NCI-H1930 (cell line): Measurements from ENCODE around the gene LYRM9.
"Not testable (repeated sequence)": the region's sequence is repeated elsewhere in the genome, so short reads cannot be mapped to it uniquely, and the experiment has no call there.

ENCODE experiments used
- DNase-seq, 2 experiments: peaks; one replicate each; lab custom pipeline; 2025; lab: John Stamatoyannopoulos, UW

The LYRM9 gene

DNA sequence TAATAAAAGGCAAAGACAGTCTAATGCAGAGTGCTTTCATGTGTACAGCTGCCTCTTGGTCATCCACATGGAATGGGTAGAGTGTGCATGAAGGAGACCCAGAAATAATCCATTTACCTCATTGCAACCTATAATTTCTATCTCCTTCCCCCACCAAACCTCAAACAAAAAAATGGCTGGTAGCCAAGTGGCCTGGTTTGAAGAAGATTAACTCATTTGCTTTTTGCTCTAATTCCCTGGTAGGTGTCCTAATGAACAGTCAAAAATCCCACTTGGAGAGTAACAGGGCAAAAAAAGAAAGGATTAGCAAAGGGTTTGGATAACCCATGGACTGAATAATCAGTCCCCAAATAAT, 13.0 kb upstream of the LYRM9 start:
- no peak for DNase-seq

DNA sequence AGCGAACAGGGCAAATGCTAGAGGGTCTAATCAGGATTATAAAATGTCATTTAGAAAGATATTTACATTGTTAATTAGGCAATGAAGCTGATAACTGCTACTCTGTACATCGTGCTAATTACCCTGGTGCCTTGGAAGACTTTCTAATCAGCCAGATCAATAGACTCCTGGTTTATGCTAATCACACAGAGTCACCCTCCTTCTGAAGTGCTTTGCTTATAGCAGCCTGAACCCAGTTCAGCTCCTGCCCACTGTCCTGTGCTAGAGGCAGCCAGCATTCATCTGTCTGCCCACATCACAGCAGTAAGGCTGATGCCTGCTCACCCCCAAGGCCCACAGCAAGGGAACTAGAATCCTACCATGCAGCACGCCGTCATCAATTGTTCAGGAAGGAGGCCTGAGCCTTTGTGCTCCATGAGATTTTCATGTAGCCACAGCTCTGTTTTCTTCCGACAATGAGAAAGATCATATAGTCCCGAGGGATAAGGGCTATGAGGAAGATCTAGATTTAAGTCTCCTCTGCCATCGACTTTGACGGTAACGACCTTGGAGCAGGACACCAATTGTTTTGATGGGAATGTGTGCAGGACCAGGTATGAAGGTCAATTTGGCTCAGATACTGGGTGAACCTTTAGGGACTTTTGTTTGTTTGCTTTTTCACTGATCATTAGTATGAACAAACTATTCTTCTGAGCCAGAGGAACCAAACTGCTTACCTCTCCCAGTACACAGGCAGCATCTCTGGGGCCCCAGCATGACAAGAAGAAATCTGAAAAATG, 12.5 kb upstream of the LYRM9 start:
- DNase-seq = no peak

DNA sequence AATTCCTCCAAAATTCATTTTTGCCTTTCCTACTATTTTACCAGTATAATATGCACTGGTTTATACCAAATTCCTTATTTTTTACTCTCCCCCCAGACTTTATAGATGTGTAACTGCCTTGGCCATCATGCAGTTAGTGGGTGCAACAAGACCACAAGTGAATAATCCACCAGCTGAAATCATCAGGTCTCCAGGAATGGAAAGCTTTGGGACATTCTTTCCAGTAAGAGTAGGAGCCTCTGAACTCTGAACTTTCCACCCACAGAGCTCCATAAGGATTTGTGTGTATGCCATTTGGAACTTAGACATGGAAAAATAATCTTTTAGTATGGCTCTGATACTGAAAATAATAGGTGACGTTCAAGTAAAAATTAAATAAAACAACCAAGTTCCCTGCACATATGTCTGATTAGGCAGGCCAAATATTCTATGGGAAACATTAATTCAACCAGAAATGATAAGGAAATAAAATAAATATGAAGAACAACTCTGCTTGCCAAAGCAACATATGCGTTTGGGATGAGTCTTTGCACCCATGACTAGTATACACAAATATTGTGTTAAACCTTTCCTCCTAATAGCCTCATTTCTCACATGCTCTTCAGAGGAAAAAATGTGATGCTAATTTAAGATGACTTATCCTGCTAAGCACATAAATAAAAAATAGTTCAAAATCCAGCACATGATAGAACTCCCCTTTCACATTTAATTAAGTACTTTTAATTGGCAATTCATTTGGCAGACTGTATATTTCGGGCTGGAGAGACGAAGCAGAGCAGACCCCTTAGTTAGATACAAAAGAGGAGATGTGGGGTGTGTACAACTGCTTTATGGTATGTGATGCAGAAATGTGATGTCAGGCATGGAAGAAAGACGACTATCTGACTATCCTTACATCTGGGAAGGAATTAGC, 11.6 kb upstream of the LYRM9 start:
- DNase-seq = no peak

DNA sequence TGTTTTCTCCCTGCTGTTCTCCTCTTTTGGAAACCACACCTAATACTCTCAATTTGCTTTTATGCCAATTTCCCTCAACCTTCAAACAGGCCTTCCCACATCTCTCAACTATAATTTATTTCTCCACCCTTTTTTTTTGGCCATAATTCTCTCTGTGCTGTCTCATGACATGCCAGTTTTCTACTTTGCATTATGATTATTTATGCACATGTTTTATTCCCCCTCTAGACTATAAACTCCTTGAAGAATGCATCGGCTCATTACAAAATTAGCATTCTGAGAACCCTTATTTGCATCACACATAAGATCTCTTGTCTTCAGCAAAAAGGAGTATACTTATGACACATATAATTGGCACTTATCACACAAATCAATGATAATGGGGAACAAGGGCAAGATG, 10.9 kb upstream of the LYRM9 start:
- DNase-seq = no peak

DNA sequence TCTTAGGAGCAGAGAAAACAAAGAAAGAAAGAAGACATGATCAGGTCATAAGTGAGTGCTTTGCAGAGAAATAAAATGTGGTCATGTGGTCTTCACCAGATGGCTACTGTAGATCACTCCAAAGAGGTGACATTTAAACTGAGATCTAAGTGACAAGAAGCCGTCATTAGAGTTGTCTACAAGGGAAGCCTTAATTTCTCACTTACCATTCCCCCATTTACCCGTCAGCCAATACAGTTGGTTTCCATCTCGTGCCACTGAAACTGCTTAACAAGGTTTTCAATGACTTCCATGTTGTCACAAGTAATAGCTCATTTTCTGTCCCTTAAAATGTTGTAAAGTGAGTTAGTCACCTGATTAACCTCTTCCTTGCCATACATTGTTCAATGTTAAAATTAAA, 6.4 kb upstream of the LYRM9 start:
- DNase-seq = no peak

DNA sequence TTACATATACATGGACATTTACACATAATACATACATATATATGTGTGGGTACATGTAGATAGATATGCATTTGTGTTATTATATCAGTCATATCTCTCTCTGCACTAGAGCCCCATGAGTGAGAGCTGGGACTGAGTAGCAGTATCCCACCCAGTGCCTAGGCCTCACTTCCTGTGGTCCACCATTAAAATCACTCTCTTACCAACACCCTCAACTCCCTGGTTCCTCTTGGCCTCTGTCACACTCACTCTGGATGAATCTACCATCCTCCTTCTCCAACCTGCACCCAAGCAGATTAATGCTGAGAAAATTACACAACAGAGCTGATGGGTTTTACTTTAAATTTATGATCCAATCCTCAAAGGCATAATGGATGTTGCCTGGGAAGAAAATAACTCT, 4.9 kb upstream of the LYRM9 start:
- DNase-seq = no peak

DNA sequence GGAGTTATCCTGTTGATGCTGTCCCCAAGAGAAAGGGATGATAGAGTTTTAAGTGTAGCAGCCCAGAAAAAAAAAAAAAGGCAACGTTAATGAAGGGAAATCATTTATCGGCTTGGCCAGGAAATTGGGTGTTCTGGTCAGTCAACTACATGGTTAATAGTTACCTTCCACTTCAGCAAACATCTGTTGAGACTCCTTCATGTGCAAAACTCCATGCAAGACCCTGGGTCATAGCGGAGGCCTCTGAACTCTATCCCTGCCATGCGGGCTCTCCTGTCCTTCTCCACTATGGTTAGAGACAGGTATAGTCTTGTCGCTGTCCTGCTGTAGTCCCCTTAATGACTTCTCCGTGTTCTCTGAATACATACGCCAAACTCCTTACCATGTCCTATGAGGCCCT, 3.5 kb upstream of the LYRM9 start:
- no peak for DNase-seq

DNA sequence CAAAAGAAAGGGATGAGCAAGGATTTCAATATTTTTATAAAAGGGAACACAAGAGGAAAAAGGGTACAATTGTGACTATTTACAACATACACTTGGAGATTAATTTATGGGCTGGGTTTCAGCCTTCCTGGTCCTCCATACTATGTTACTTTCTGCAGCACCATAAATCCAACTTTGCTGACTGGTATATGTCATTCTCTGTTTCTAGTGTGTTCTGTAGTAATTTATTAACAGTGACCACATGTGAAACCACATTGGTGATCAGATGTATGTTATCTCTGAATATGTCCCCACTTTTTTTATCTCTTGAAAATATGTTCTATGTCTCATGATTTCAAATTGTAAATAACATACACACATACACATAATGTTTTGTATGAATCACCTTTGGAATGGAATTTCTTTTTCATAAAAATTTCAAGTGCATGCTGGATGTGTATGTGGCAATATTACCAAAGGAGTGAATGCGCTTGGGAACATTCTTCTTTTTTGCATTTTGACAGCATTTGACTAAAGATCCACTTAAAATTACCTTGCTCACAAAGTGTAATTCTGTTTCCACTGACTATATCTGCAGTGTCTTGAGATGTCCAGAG, 2.9 kb upstream of the LYRM9 start:
- DNase-seq = no peak

DNA sequence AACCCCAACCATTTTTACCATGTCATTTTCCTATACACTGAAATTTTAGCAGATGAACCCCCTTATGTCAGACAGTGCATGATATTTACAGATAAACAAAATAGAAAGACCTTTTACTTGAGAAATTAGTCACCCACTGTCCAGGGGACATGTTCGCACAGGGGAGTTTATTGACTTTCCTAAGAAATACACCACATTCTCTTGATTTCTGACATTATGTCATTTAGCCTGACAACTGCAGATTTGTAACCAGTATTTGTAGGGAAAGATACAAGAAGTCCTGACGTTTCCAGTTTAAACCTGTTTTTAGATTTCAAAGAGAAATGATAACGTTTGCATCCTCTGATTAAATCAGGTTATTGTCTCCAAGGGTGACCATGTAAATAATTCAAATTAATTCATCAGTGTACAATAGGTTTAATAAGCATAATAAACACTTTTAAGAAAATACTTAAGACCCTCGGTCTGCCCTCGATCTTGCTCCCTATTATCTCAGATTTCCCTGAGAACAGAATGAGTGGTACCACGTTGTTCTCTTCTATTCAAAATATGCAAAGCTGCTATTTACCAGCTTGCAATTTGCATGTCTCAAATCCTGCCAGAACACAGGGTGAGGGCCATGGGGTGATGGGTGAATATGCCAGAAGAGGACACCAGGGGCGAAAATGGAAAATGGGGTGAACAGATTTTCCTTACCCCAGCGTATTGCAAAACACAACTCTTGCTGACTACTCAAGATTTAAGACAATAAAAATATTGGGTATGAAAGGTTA, 2.1 kb upstream of the LYRM9 start:
- DNase-seq = no peak

DNA sequence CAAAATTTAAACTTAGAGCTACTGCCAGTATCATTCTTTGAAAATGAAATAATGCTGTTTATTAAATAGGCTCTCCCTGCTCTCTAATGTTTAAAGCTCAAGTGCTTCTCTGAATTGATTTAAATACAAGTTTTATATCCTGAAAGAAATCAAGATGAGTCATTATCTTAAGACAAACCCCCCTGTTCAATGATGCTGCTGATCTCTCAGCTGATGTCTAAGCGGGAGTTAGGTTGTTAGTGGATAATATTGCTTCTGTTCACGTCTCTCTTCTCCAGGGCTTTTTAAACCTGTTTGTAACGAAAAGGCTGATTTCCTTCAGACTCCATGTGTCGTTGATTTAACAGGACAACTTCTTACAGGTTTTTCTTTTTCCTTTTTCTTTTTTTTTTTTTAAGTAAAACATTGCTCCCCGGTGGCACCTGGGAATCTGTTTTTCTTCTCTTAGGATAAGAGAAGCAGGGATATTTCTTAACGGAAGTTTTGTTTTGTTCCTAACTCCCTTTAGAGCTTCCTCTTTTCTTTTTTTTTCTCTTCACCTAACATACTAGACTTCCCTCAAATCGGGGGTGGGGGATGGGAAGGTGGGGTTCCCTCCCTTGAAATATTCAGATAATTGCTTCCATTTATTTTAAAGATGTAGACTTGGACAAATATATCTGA, 807 bp upstream of the LYRM9 start:
- no peak for DNase-seq

DNA sequence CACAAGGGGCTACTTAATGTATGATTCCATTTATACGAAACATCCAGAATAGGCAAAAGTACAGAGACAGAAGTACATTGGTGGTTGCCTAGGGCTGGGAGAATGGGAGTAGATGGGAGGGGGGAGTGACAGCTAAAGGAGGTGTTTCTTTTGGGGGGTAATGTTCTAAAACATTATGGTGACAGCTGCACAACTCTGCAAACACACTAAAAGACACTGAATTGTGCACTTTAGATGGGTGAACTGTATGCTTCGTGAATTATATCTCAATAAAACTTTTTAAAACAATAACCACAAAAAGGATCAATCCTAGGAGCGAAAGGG, 661 bp downstream of the LYRM9 start:
- DNase-seq = no peak

DNA sequence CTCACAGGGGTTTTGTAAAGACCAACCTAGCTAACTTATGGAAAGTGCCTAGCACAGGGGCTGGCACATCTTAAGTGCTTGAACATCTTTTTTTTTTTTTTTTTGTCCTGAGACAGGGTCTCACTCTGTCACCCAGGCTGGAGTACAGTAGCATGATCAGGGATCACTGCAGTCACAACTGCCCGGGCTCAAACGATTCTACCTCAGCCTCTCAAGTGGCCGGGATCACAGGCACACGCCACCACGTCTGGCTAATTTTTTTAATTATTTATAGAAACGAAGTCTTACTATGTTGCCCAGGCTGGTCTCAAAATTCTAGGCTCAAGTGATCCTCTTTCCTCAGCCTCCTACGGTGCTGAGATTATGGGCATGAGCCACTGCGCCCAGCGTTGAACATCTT, 1.3 kb downstream of the LYRM9 start:
- DNase-seq = no peak

DNA sequence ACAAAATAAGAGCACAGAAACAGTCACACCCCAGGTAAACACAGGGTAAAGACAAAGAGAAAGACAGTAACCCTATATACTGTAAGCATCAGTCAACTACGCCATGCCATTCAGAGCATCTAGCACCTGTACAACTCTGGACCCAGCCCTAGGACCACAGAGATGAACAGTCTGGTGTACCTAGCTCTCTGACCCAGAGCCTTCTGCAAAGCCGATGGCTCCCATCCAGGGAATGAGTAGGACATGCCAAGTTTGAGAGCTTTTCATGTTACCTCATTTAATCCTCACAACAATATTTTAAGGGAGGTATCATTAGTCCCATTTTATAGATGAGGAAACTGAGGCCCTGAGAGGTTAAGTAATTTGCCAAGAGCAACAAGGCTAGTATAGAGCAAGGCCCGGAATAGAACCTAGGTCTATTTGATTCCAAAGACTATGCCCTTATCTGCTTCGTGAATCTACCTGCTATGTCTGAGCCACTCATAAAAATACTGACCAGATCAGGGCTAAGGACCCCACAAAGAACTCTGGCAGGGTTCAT, 3.4 kb downstream of the LYRM9 start:
- DNase-seq = no peak

DNA sequence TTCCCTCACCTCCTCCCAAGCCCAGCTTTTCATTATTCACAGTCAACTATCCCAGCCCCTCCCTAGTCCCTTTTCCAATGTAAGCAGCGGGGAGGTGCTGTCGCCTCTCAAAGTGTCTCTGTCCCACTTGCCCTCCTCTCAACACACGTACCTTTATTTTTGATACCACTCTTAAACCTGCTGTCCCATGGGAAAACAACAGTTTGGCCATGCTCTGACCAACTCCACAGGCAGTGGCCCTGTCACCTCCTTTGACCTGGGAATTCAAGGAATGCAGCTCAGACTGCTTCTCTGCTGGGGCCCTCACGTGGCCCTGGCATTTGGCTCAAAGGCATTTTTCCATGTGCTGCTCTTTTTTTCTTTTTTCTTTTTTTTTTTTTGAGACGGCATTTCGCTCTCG, 4.2 kb downstream of the LYRM9 start:
- DNase-seq = no peak

DNA sequence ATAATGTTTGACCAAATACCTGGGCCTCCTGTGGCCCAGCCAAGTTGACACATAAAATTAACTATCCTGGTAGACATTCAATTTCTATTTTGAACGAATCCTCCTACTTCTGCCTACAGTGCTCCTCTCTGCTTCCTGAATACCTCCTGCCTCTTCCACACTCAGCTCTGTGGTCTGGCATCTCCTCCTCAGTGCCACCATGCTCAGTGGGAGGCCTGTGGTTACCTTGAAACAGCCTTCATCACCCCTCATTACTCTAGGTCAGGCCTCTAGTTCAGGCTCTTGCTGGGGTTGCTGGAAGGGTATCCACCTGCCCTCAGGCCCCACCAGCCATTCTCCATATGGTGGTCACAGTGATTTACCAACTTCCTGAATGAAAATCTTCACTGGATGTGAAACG, 5.1 kb downstream of the LYRM9 start:
- DNase-seq = no peak

DNA sequence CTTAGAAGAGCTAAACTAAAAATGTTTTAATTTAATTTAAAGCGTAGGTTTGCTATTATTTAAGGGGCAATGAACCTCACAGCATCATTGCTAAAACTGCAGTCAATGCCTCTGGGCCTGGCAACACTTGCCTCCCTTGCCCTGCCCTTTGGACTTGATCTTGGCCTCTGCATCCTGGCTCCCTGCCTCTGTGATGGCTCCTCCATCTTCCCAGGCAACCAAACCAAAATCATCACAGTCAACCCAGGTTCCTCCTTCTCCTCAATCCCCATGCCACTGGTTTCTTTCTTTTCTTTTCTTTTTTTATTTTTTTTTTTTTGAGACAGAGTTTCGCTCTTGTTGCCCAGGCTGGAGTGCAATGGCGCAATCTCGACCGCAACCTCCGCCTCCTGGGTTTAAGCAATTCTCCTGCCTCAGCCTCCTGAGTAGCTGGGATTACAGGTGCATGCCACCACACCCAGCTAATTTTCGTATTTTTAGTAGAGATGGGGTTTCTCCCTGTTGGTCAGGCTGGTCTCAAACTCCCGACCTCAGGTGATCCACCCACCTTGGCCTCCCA, 6.7 kb downstream of the LYRM9 start:
- not testable (repeated sequence) for DNase-seq

DNA sequence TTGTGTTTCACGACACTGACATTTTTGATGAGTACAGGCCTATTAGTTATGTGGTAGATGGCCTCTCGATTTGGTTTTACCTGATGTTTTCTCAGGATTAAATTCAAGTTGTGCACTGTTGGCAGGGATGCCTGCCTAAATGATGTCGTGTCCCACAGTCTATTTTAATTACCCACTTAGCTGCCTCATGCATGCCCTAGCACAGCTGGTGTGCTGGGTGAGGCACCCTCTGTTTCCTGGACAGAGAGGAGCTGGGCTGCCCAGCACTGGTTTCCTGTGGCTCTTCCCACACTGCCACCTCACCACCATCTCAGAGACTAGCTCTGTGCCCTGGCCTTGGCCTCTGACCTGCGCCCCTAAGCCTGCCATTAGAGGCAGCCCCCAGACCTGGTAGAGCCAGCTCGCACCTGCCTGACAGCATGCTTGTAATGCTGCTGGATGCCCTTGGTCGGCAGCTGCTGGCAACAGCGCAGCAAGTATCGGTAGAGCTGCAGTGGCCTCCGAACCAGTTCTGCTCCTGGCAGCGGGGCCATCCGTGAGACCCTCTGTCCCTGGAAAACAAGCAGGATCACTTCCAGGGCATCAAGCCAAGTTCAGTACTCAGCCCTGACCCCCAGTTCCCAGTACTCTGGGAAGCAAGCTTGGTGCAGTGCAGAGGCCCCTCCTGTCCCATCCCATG, 10.9 kb downstream of the LYRM9 start:
- no peak for DNase-seq

DNA sequence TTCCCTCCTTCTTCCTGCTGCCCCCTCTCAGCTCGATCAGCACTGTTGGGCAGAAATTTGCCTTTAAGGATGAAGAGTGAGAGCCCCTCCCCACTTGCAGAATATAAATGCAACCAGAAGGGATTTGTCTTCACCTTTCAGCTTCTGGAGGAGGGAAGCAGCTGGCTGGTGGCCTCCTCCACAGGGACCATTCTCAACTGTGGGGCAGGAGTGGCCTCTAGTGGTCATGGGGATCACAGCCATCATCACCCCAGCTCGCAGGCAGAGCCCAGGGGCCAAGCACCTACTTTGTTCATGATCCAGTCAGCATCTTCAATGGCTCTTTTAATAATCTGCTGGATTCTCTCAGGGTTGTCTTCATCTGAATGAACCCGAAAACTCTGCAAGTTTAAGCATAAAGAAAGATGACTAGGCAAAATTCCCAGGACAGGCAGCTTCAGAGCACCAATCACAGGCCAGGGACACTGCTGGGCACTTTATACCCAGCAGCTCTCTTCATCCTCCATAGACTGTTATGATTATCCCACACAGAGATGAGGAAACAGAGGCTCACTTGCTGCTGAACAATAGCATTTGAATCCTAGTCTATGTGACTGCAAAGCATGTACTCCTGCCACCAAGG, 13.1 kb downstream of the LYRM9 start:
- peak; percentile 10 to 49 for DNase-seq

DNA sequence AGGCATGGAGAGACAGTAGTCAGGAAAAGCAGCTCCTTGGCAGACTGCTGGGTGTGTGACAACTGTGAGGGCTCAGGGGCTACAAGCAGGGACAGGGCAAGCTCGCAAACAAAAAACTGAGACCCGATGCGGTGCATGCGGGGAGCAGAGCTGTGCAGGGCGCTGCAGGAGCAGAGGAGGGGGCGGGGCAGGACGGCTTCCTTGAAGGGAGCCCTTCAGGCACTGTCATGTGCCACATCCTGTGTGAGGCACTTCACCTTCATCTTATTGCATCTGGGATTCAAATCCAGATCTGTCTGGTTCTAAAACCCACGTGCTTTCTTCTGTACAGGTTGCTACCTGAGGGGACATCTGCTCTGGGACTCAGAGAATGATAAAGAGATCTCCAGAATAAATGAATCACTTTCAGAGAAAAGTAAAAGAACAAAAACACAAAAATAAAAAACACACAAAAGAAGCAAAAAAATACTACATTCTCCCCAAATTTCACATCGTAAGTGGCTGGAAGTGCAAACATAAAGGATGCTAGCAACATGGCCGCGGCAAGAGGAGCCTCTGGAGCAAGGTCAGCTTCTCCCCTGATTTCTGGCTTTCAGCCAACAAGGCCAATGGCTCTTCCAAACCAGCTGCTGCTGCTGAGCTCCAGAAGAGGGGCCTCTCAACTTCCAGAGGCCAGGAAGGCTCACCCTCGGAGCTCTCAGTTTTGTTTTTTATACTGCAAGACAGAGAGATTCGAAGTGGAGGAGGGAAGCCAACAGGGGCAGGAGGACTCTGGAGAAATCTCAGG, 14.2 kb downstream of the LYRM9 start:
- no peak for DNase-seq
